A549 (cell line): ENCODE results near the gene NID2.

Source experiments
- CEBPB ChIP-seq, 2 experiments: fragments of >200 bp in 1 of 2; sonication (Bioruptor Twin) in 1 of 2; formaldehyde crosslinking in 1 of 2; IDR thresholded peaks; 2 replicates each; pipeline ENCODE4 v1.6.1; 2012 to 2016
- CTCF ChIP-seq: fragments of >200 bp; sonication (Bioruptor Twin); formaldehyde crosslinking; IDR thresholded peaks from 3 replicates; pipeline ENCODE4 v1.5.1; 2016
- E2F6 ChIP-seq: IDR thresholded peaks from 2 replicates; pipeline ENCODE4 v1.6.1; 2012; ENCODE audit warnings: low read depth, borderline replicate concordance
- EHMT2 ChIP-seq: fragments of 200-600 bp; sonication (generic); IDR thresholded peaks from 2 replicates; pipeline ENCODE4 v1.6.1; 2016; ENCODE audit warnings: antibody characterized with exemption, low read depth, mild to moderate bottlenecking, moderate library complexity
- EP300 ChIP-seq, 2 experiments: fragments of >200 bp; sonication (Bioruptor Twin); formaldehyde crosslinking; IDR thresholded peaks; 2 replicates in 1 of 2; 3 replicates in 1 of 2; pipeline ENCODE4 v1.6.1; 2016 to 2017
- JUN ChIP-seq, 2 experiments: fragments of >200 bp; sonication (Bioruptor Twin); formaldehyde crosslinking; IDR thresholded peaks; 2 replicates in 1 of 2; 3 replicates in 1 of 2; pipeline ENCODE4 v1.6.1; 2016 to 2017
- MAX ChIP-seq: IDR thresholded peaks from 2 replicates; pipeline ENCODE4 v1.6.1; 2012
- POLR2A ChIP-seq: IDR thresholded peaks from 2 replicates; pipeline ENCODE4 v1.6.1; 2012; ENCODE audit warnings: mild to moderate bottlenecking, low read length
- RAD21 ChIP-seq, 2 experiments: fragments of >200 bp in 1 of 2; sonication (Bioruptor Twin) in 1 of 2; formaldehyde crosslinking in 1 of 2; IDR thresholded peaks in 1 of 2; conservative IDR thresholded peaks in 1 of 2; 2 replicates in 1 of 2; 3 replicates in 1 of 2; pipeline ENCODE4 v1.6.1; 2012 to 2018; ENCODE audit warnings: inconsistent platforms in 1 of 2
- REST ChIP-seq: fragments of 200-600 bp; sonication (generic); IDR thresholded peaks from 2 replicates; pipeline ENCODE4 v1.6.1; 2016; ENCODE audit warnings: antibody characterized with exemption, mild to moderate bottlenecking, moderate library complexity
- RNF2 ChIP-seq: fragments of 200-600 bp; sonication (generic); IDR thresholded peaks from 2 replicates; pipeline ENCODE4 v1.6.1; 2016; ENCODE audit warnings: low read depth, mild to moderate bottlenecking, antibody characterized with exemption, moderate library complexity, borderline replicate concordance
- SREBF2 ChIP-seq: fragments of 450-650 bp; IDR thresholded peaks from 2 replicates; pipeline ENCODE4 v1.6.1; 2014; ENCODE audit warnings: mild to moderate bottlenecking, moderate library complexity
- TF ChIP-seq, protein P1 (sequence below): fragments of 450-650 bp; IDR thresholded peaks from 2 replicates; pipeline ENCODE4 v1.6.1; 2014; ENCODE audit warnings: antibody characterized with exemption

GRCh38 chr14:52013984-52014600 lies 54.8 kb downstream of the NID2 start:
- TF ChIP-seq MAX = no peak
- TF ChIP-seq CTCF = no peak
- TF ChIP-seq EP300 (IDR thresholded peaks at IDR 0.05) = no peak
- TF ChIP-seq E2F6 = no peak
- TF ChIP-seq REST = no peak
- no peak for TF ChIP-seq EHMT2
- TF ChIP-seq CEBPB (IDR thresholded peaks at IDR 0.05) = no peak
- no peak for TF ChIP-seq RAD21 (conservative IDR thresholded peaks at IDR 0.05 in 1 of 2, IDR thresholded peaks at IDR 0.05 in 1 of 2)
- no peak for TF ChIP-seq JUN (IDR thresholded peaks at IDR 0.05)
- TF ChIP-seq RNF2 = no peak
- no peak for TF ChIP-seq SREBF2
- TF ChIP-seq POLR2A = no peak
- TF ChIP-seq, protein P1, sequence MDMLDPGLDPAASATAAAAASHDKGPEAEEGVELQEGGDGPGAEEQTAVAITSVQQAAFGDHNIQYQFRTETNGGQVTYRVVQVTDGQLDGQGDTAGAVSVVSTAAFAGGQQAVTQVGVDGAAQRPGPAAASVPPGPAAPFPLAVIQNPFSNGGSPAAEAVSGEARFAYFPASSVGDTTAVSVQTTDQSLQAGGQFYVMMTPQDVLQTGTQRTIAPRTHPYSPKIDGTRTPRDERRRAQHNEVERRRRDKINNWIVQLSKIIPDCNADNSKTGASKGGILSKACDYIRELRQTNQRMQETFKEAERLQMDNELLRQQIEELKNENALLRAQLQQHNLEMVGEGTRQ = no peak
